Mesodermal cell (in vitro differentiated cells): ENCODE measurements around the gene CEND1. TPM values are rescaled to one million over a fixed set of nuclear protein-coding genes. Genes with fewer than 3 reads are reported as not detected.
A peak's percentile ranks its signal among the peaks of the same experiment; 100 is the strongest.

Experiments used
- H3K27ac ChIP-seq: 2 replicates; pipeline ENCODE4 v1.7.0; 2013; ENCODE audit warnings: mild to moderate bottlenecking, low read depth, low read length, moderate library complexity; ENCODE audit not compliant: severe bottlenecking
- H3K36me3 ChIP-seq: 2 replicates; pipeline ENCODE4 v1.7.1; 2013; ENCODE audit warnings: mild to moderate bottlenecking, low read length, moderate library complexity; ENCODE audit not compliant: control insufficient read depth, insufficient read depth
- H3K4me1 ChIP-seq: one replicate; pipeline ENCODE4 v1.7.1; 2013; ENCODE audit warnings: mild to moderate bottlenecking, low read length; ENCODE audit not compliant: insufficient read depth, control insufficient read depth, poor library complexity, severe bottlenecking
- H3K4me3 ChIP-seq: 2 replicates; pipeline ENCODE4 v1.7.0; 2013; ENCODE audit warnings: low read length, control low read depth, mild to moderate bottlenecking; ENCODE audit not compliant: insufficient read depth, poor library complexity, severe bottlenecking; ENCODE audit errors: extremely low read depth
- H3K9me3 ChIP-seq: 2 replicates; pipeline ENCODE4 v1.7.1; 2013; ENCODE audit warnings: mild to moderate bottlenecking, low read length, moderate library complexity; ENCODE audit not compliant: control insufficient read depth
- WGBS, 2 experiments: methylation state at CpG; one replicate each; pipeline ENCODE4 v1.1.5; 2013; ENCODE audit warnings: missing lambda C conversion rate in 2 of 2; ENCODE audit not compliant: insufficient coverage in 2 of 2; 5-methylcytosine and 5-hydroxymethylcytosine counted together
- polyA plus RNA-seq, 2 experiments: library from polyadenylated mRNA; stranded (reverse); fragments of 50-300 nt; gene quantifications; one replicate each; pipeline ENCODE4 v1.2.3, GENCODE V29; 2013

CEND1 gene
- 0.18 TPM for polyA plus RNA-seq (2013, experiment 1 of 2)
- 0.20 TPM for polyA plus RNA-seq (2013, experiment 2 of 2)

DNA sequence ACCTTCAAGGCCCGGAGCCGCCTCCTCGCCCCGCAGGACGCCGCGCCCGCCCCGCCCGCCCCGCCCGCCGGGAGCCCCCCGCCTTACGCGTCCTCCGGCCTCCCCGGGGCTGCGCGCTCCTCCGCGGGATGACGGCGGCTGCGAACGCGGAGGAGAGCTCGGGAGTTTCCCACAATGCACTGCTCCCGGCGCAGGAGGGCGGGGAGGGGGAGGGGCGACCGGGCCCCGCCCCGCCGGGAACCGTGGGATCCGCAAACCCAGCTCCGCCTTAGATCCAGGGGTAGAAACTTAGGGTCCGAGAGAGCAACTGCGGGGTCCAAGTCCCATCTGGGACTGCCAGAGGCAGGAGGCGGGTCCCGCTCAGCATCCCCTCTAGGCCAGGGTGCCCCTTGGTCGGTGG, at the start of gene CEND1:
TSS of gene CEND1 (minus strand) at position 148 of the 400 bp plus-strand sequence. CDS start 1,514 bp downstream, outside the sequence.
- Histone ChIP-seq H3K36me3 (peaks cover 24% of the 10 kb centered on the region), H3K27ac (no peak within 1 kb of the TSS), H3K4me3 (no peak within 1 kb of the TSS), H3K9me3 (no peaks in the 10 kb centered on the region), H3K4me1 (peaks cover 6% of the 10 kb centered on the region)
- 31 to 32% methylated on average over 10 to 32 of the region's 44 CpGs for WGBS, 2 experiments

DNA sequence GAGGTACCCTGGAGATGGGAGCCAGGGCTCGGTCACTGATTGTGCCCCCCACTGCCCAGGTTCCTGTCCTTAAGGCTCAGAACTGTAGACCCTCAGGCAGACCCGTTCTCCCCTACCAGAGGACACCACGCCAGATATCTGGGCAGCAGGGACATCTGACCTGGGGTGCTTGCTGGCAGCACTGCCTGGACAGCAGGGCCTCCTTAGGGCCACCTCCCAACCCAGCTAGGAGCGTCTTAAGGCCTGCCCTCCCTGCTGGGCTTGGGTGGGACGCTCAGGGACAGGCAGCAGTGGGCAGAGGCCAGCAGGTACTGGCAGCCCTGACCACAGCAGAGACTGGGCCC, 49.4 kb upstream of the CEND1 start:
- H3K4me1 ChIP-seq, result peaks cover 12% of the 10 kb centered on the region
- H3K9me3 ChIP-seq, result no peaks in the 10 kb centered on the region
- no peak overlapping the region for H3K4me3 ChIP-seq
- WGBS, 2 experiments, result 97 to 98% methylated on average over 5 of the region's 5 CpGs
- H3K27ac ChIP-seq, result no peak overlapping the region
- peaks cover 60% of the 10 kb centered on the region for H3K36me3 ChIP-seq

- WGBS, 2 experiments, result 81 to 83% methylated on average over 15 to 17 of the region's 17 CpGs
- Histone ChIP-seq H3K9me3 (no peaks in the 10 kb centered on the region), H3K36me3 (peaks cover 60% of the 10 kb centered on the region), H3K4me3 (no peak overlapping the region), H3K4me1 (peaks cover 10% of the 10 kb centered on the region), H3K27ac (no peak overlapping the region)
These were observed 48.8 kb upstream of the CEND1 start for GRCh38 chr11:838441-839279.

- peaks cover 60% of the 10 kb centered on the region for H3K36me3 ChIP-seq
These were observed 48.1 kb upstream of the CEND1 start for GRCh38 chr11:837990-838307.

DNA sequence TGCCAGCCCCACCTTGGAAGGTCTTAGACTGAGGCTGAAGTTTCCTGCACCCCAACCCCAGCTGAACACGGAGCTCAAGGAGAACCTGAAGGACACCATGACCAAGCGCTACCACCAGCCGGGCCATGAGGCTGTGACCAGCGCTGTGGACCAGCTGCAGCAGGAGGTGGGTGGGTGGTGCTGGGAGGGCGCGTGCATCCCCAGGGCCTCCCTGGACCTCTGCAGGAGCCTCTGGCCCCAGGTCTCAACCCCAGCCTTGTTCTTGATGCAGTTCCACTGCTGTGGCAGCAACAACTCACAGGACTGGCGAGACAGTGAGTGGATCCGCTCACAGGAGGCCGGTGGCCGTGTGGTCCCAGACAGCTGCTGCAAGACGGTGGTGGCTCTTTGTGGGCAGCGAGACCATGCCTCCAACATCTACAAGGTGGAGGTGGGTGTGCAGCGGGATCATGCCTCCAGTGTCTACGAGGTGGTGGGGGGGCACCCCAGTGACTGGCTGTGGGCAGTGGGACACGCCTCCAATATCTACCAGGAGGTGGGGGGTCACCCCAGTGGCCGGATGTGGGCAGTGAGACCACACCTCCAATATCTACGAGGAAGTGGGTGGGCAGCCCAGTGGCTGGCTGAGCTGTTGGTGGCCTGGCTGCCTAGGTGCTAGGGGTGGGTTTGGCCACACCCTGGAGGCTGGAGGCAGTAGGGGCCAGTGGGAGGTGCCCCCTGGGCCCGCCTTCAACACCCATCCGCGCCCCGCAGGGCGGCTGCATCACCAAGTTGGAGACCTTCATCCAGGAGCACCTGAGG, 47.5 kb upstream of the CEND1 start:
- Histone ChIP-seq H3K27ac (no peak overlapping the region), H3K4me3 (no peak overlapping the region), H3K4me1 (peaks cover 10% of the 10 kb centered on the region), H3K9me3 (no peaks in the 10 kb centered on the region), H3K36me3 (peaks cover 60% of the 10 kb centered on the region)
- WGBS, 2 experiments, result 96 to 97% methylated on average over 18 to 21 of the region's 22 CpGs

More at GRCh38 chr11:837990-838307, 48.1 kb upstream of the CEND1 start:
- Histone ChIP-seq H3K4me1 (peaks cover 10% of the 10 kb centered on the region), H3K27ac (no peak overlapping the region), H3K9me3 (no peaks in the 10 kb centered on the region), H3K4me3 (no peak overlapping the region)
- 91 to 92% methylated on average over 8 of the region's 8 CpGs for WGBS, 2 experiments

DNA sequence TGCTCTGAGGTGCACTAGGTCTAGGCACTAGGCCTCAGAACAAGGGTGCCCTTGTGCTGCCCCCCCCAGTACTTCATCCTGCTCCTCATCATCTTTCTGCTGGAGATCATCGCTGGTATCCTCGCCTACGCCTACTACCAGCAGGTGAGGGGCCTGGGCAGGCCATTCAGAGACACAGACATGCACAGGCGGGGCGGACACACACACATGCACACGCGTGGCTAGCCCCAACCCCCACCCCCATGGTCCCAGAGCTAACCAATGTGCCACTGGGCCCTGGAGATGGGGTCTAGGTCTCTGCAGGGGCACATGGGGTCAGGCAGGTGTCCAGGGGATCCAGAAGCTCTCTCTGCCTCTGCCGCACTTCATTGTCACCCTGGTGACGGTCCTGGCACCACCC, 46.8 kb upstream of the CEND1 start:
- 87 to 91% methylated on average over 9 of the region's 9 CpGs for WGBS, 2 experiments
- no peak overlapping the region for H3K4me3 ChIP-seq
- H3K36me3 ChIP-seq, result peaks cover 60% of the 10 kb centered on the region
- H3K27ac ChIP-seq, result no peak overlapping the region
- H3K9me3 ChIP-seq, result no peaks in the 10 kb centered on the region
- H3K4me1 ChIP-seq, result peaks cover 12% of the 10 kb centered on the region

- no peaks in the 10 kb centered on the region for H3K9me3 ChIP-seq
- 94 to 95% methylated on average over 13 to 14 of the region's 14 CpGs for WGBS, 2 experiments
- no peak overlapping the region for H3K4me3 ChIP-seq
- H3K27ac ChIP-seq, result no peak overlapping the region
- H3K36me3 ChIP-seq, result peaks cover 59% of the 10 kb centered on the region
- H3K4me1 ChIP-seq, result peaks cover 16% of the 10 kb centered on the region
These were observed 46.4 kb upstream of the CEND1 start for GRCh38 chr11:836274-836673.

DNA sequence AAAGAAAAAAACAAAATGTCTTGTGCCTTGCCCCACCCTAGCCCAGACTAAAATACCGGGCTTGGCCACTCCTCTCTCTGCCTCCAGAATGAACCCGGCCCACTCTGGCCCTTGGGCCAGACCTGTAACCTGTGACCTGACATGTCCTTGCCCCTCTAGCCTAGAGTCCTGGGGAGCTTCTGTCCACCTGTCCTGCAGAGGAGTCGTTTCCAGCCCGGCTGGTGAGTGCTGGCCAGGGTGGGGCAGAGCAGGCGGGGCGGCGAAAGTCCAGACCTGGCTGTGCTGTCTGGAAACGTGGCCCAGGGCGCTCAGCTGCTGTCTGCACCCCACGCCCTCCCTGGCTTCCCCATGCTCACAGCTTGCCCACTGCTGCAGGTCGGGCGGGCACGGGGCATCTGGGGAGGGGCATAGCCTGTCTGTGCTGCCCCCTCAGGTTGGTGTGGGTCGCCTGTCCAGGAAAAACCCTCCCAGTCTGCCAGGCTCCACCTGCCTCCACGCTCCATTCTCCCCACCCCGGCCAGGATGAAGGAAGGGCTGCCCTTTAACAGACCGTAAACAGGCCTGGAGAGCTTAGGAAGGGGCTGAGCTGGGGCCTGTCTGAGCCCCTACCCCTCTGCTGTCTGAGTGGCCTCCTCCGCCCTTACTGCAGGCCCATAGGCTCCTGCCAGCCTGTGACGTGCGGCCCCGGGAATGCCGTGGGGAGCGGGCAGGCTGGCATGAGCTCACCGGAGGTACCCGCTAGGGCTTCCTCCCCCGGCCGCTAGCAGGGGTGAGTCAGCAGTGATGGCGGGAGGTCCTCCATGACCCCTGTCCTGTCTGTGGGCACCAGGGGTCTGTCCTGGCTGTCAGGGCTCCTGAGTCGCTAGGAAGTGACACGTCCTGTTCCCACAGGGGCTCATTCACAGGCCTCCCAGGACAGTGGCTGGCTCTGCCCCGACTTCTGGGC, 44.8 kb upstream of the CEND1 start:
- peak overlapping the region; percentile 2 for H3K4me3 ChIP-seq
- H3K36me3 ChIP-seq, result peaks cover 43% of the 10 kb centered on the region
- peak overlapping the region; percentile 45 for H3K27ac ChIP-seq
- H3K4me1 ChIP-seq, result peaks cover 28% of the 10 kb centered on the region
- no peaks in the 10 kb centered on the region for H3K9me3 ChIP-seq
- WGBS, 2 experiments, result 77 to 79% methylated on average over 23 to 29 of the region's 31 CpGs

- peaks cover 35% of the 10 kb centered on the region for H3K36me3 ChIP-seq
- WGBS, 2 experiments, result 72 to 73% methylated on average over 5 to 7 of the region's 9 CpGs
- peak overlapping the region; percentile 60 for H3K4me3 ChIP-seq
- no peaks in the 10 kb centered on the region for H3K9me3 ChIP-seq
- H3K27ac ChIP-seq, result peak overlapping the region; percentile 57
- peaks cover 36% of the 10 kb centered on the region for H3K4me1 ChIP-seq
These were observed 44.0 kb upstream of the CEND1 start for GRCh38 chr11:833849-834311.
